HepG2 (cell line): ENCODE data around the gene TUT7. TPM values are rescaled to one million over a fixed set of nuclear protein-coding genes. Genes with fewer than 3 reads are reported as not detected.

Experiments used
- ARHGAP35 ChIP-seq: sonication (generic); formaldehyde crosslinking; IDR thresholded peaks from 2 replicates; pipeline ENCODE4 v1.9.0; 2022; ENCODE audit warnings: mild to moderate bottlenecking, inconsistent platforms, moderate library complexity, missing genetic modification reagents, borderline replicate concordance
- CAMTA2 ChIP-seq: sonication (generic); formaldehyde crosslinking; IDR thresholded peaks from 2 replicates; pipeline ENCODE4 v1.4.0; 2020; ENCODE audit warnings: mild to moderate bottlenecking, missing genetic modification reagents, borderline replicate concordance
- E2F2 ChIP-seq: sonication (generic); formaldehyde crosslinking; IDR thresholded peaks from 2 replicates; pipeline ENCODE4 v1.4.0; 2020; ENCODE audit warnings: missing genetic modification reagents, borderline replicate concordance
- EEA1 ChIP-seq: sonication (generic); formaldehyde crosslinking; IDR thresholded peaks from 2 replicates; pipeline ENCODE4 v1.5.1; 2020; ENCODE audit warnings: mild to moderate bottlenecking, missing genetic modification reagents, borderline replicate concordance
- FOXO4 ChIP-seq: sonication (generic); formaldehyde crosslinking; conservative IDR thresholded peaks from 2 replicates; pipeline ENCODE4 v1.8.1; 2023; ENCODE audit warnings: missing genetic modification reagents
- GABPB1 ChIP-seq: IDR thresholded peaks from 2 replicates; pipeline ENCODE4 v1.6.1; 2016; ENCODE audit warnings: mild to moderate bottlenecking, missing genetic modification reagents, moderate library complexity, missing compliant biosample characterization
- HDAC2 ChIP-seq: sonication (generic); formaldehyde crosslinking; IDR thresholded peaks from 2 replicates; pipeline ENCODE4 v1.4.0; 2020; ENCODE audit warnings: missing genetic modification reagents
- JARID2 ChIP-seq: sonication (generic); formaldehyde crosslinking; IDR thresholded peaks from 2 replicates; pipeline ENCODE4 v1.8.1; 2023; ENCODE audit warnings: missing genetic modification reagents, inconsistent platforms; ENCODE audit not compliant: insufficient replicate concordance
- NRL ChIP-seq: sonication (generic); formaldehyde crosslinking; IDR thresholded peaks from 2 replicates; pipeline ENCODE4 v1.5.0; 2020; ENCODE audit warnings: missing genetic modification reagents, mild to moderate bottlenecking, moderate library complexity, borderline replicate concordance
- PHF21A ChIP-seq: sonication (generic); formaldehyde crosslinking; IDR thresholded peaks from 2 replicates; pipeline ENCODE4 v1.5.0; 2020; ENCODE audit warnings: mild to moderate bottlenecking, missing genetic modification reagents
- SKI ChIP-seq: fragments of 450-650 bp; IDR thresholded peaks from one replicate; pipeline ENCODE4 v1.6.1; 2018; ENCODE audit warnings: mild to moderate bottlenecking; ENCODE audit not compliant: partially characterized antibody
- SMAD9 ChIP-seq: sonication (generic); formaldehyde crosslinking; IDR thresholded peaks from 2 replicates; pipeline ENCODE4 v1.5.1; 2020; ENCODE audit warnings: mild to moderate bottlenecking, missing genetic modification reagents
- TARDBP ChIP-seq: sonication (generic); formaldehyde crosslinking; IDR thresholded peaks from 2 replicates; pipeline ENCODE4 v1.8.0; 2022; ENCODE audit warnings: mild to moderate bottlenecking, missing genetic modification reagents
- ZNF136 ChIP-seq: sonication (generic); formaldehyde crosslinking; IDR thresholded peaks from 2 replicates; pipeline ENCODE4 v1.8.1; 2022; ENCODE audit warnings: low read depth, mild to moderate bottlenecking, moderate library complexity, missing genetic modification reagents
- ZNF143 ChIP-seq: sonication (generic); formaldehyde crosslinking; IDR thresholded peaks from 2 replicates; pipeline ENCODE4 v1.4.0; 2020; ENCODE audit warnings: missing genetic modification reagents
- ZNF281 ChIP-seq: sonication (generic); formaldehyde crosslinking; IDR thresholded peaks from 2 replicates; pipeline ENCODE4 v1.4.0; 2020; ENCODE audit warnings: missing genetic modification reagents, borderline replicate concordance
- ZNF337 ChIP-seq: sonication (generic); formaldehyde crosslinking; IDR thresholded peaks from 2 replicates; pipeline ENCODE4 v1.5.1; 2020; ENCODE audit warnings: missing genetic modification reagents, low read depth, mild to moderate bottlenecking, borderline replicate concordance
- ZNF34 ChIP-seq: sonication (generic); formaldehyde crosslinking; IDR thresholded peaks from 2 replicates; pipeline ENCODE4 v1.4.0; 2020; ENCODE audit warnings: mild to moderate bottlenecking, missing genetic modification reagents, borderline replicate concordance
- ZNF691 ChIP-seq: sonication (generic); formaldehyde crosslinking; IDR thresholded peaks from 2 replicates; pipeline ENCODE4 v1.4.0; 2020; ENCODE audit warnings: missing genetic modification reagents, low read depth, mild to moderate bottlenecking, borderline replicate concordance
- ZNF800 ChIP-seq: sonication (generic); formaldehyde crosslinking; IDR thresholded peaks from 2 replicates; pipeline ENCODE4 v1.4.0; 2020; ENCODE audit warnings: missing genetic modification reagents
- ZSCAN25 ChIP-seq: sonication (generic); formaldehyde crosslinking; IDR thresholded peaks from 2 replicates; pipeline ENCODE4 v1.8.0; 2022; ENCODE audit warnings: mild to moderate bottlenecking, missing genetic modification reagents
- polyA plus RNA-seq, 8 experiments: library from polyadenylated mRNA; depleted of rRNA in 3 of 8; stranded (reverse) in 7 of 8; unstranded in 1 of 8; fragments of >200 nt; fragmentation: Illumina TruSeq in 4 of 8; extraction: Trizol in 4 of 8; gene quantifications; 2 replicates each; pipeline versions ENCODE4 v1.2.1 to v1.2.3, GENCODE V29; 2011 to 2016; ENCODE audit warnings: low read depth in 4 of 8, missing spikeins in 1 of 8, mixed read lengths in 1 of 8; ENCODE audit not compliant: insufficient read depth in 1 of 8
- total RNA-seq, 5 experiments: library from RNA; depleted of rRNA; stranded (reverse); fragments of >200 nt; fragmentation: Illumina TruSeq; extraction: Trizol; gene quantifications; 2 replicates each; pipeline ENCODE4 v1.2.3, GENCODE V29; 2016; ENCODE audit warnings: low read depth in 1 of 5

TUT7 gene
- total and polyA plus RNA-seq, 2 of the 13 experiments (the other 11 are each of a cell fraction or from before 2014, with no cell fraction given), result 12.0 to 19.4 TPM

- TF ChIP-seq FOXO4, result no peak
- no peak for TF ChIP-seq ZNF281 (CRISPR knock-in tag)
- no peak for TF ChIP-seq ZSCAN25
- TF ChIP-seq SKI, result peak; percentile 18
- no peak for TF ChIP-seq PHF21A (CRISPR knock-in tag)
- TF ChIP-seq TARDBP (CRISPR knock-in tag), result peak; percentile 58; the same call in 1 of the 2 replicates
- TF ChIP-seq GABPB1 (CRISPR knock-in tag), result no peak
- no peak for TF ChIP-seq JARID2
- no peak for TF ChIP-seq ZNF34 (CRISPR knock-in tag)
- TF ChIP-seq ZNF136 (CRISPR knock-in tag), result no peak
- TF ChIP-seq HDAC2 (CRISPR knock-in tag), result peak; percentile 75
- TF ChIP-seq EEA1 (CRISPR knock-in tag), result no peak
- TF ChIP-seq ZNF691, result no peak
- TF ChIP-seq NRL (CRISPR knock-in tag), result no peak
- no peak for TF ChIP-seq ZNF800 (CRISPR knock-in tag)
- TF ChIP-seq CAMTA2 (CRISPR knock-in tag), result no peak
- no peak for TF ChIP-seq ARHGAP35
- TF ChIP-seq E2F2 (CRISPR knock-in tag), result no peak
- TF ChIP-seq ZNF143, result no peak
- no peak for TF ChIP-seq ZNF337
- no peak for TF ChIP-seq SMAD9
Measured at GRCh38 chr9:86336058-86336457, 18.2 kb downstream of the TUT7 start (continued).
